Measurements from ENCODE around the gene IL23A. TPM values are rescaled to one million over a fixed set of nuclear protein-coding genes. Genes with fewer than 3 reads are reported as not detected.

IL23A gene
- total and polyA plus RNA-seq, 2 of the 13 experiments (the other 11 are each of a cell fraction or from before 2014, with no cell fraction given) = 0.33 to 0.35 TPM

- TF ChIP-seq TBL1XR1 (IDR thresholded peaks at IDR 0.05; ENCODE audit: borderline replicate concordance, low read length, partially characterized antibody) (no peak), ZNF563 (CRISPR knock-in tag; IDR thresholded peaks at IDR 0.05) (no peak)
Observed at GRCh38 chr12:56374726-56375597, 36.3 kb downstream of the IL23A start (continued).

- BruUV-seq (replicated peaks) = no TSS peak
- FAIRE-seq (no peak), ATAC-seq (no peak), DNase-seq (ENCODE audit: low spot score) (no peak)
- ChIA-PET POLR2A (interaction anchor here (1.2 to 2.2 kb wide), 4 partner anchors 13 to 42 kb away, joined by 3 to 15 read pairs (median 6); partner anchors contain the start of genes APOF, PAN2 and STAT2), CTCF (ENCODE audit: low intra/inter-chr PET ratio, low total read pairs) (no interaction called here)
- no peak overlapping the region for H2AFZ ChIP-seq (ENCODE audit: low read length)
- WGBS (ENCODE audit: low lambda C conversion rate) = 60% methylated on average over 11 of the region's 11 CpGs
- H3K27ac ChIP-seq (ENCODE audit: extremely low read length, insufficient read depth, low read length) = no peak overlapping the region
- no peaks in the 10 kb centered on the region for H3K9me3 ChIP-seq (ENCODE audit: low read length)
- in situ Hi-C loops (cut with HindIII; ENCODE audit: extremely low pct_ligation_motif_present, low pct_unique_long_range_greater_than_20kb) = no loop called here
- H3K9ac ChIP-seq (ENCODE audit: insufficient read depth, low read depth, low read length) = no peak overlapping the region
- no peaks in the 10 kb centered on the region for H3K36me3 ChIP-seq (replicated peaks in 1 of 2; ENCODE audit: control insufficient read depth in 1 of 2, insufficient read depth in 2 of 2, low read length in 2 of 2)
- H3K27me3 ChIP-seq (ENCODE audit: control insufficient read depth in 1 of 2, insufficient read depth in 2 of 2, low read length in 2 of 2) = no peaks in the 10 kb centered on the region
- H4K20me1 ChIP-seq (ENCODE audit: insufficient read depth, low read length) = no peaks in the 10 kb centered on the region
- H3K4me3 ChIP-seq (replicated peaks in 1 of 3; ENCODE audit: insufficient read depth in 1 of 3, low read depth in 2 of 3, low read length in 3 of 3) = no peak overlapping the region
- H3K4me1 ChIP-seq (ENCODE audit: insufficient read depth, low read length) = peaks cover 45% of the 10 kb centered on the region
- no peaks in the 10 kb centered on the region for H3K79me2 ChIP-seq (ENCODE audit: insufficient read depth, low read length)
- intact Hi-C loops (cut with micrococcal nuclease; ENCODE audit: unreplicated experiment) = loop anchor here (1.0 kb wide), 1 partner anchor 11 kb away; no protein-coding TSS in a partner anchor
- no peak overlapping the region for H3K4me2 ChIP-seq (ENCODE audit: low read depth, low read length)
- TF ChIP-seq ZNF775 (CRISPR knock-in tag; IDR thresholded peaks at IDR 0.05; ENCODE audit: borderline replicate concordance) (no peak), ZNF142 (CRISPR knock-in tag; IDR thresholded peaks at IDR 0.05) (no peak), KMT2B (CRISPR knock-in tag; IDR thresholded peaks at IDR 0.05) (no peak), MAFK (conservative IDR thresholded peaks at IDR 0.05 in 1 of 2, IDR thresholded peaks at IDR 0.05 in 1 of 2; ENCODE audit: low read length in 2 of 2) (no peak; a peak in 1 of 4 replicates), HINFP (CRISPR knock-in tag; IDR thresholded peaks at IDR 0.05; ENCODE audit: low read depth) (no peak), SALL2 (CRISPR knock-in tag; IDR thresholded peaks at IDR 0.05) (no peak), HOMEZ (CRISPR knock-in tag; IDR thresholded peaks at IDR 0.05; ENCODE audit: low read depth) (no peak), ZNF337 (CRISPR knock-in tag; IDR thresholded peaks at IDR 0.05; ENCODE audit: borderline replicate concordance, low read depth) (no peak)
Observed at GRCh38 chr12:56375598-56376434, 37.1 kb downstream of the IL23A start.

Measured in HepG2 (cell line).